GM12873 (cell line): ENCODE data around the gene PSRC1.

Source experiments
- TF ChIP-seq, protein P1 (sequence below): IDR thresholded peaks from 2 replicates; pipeline ENCODE4 v1.5.1; 2012; ENCODE audit warnings: low read depth, mild to moderate bottlenecking, moderate library complexity, low read length, control low read depth; ENCODE audit not compliant: insufficient read depth; ENCODE audit errors: missing control alignments

PSRC1 gene

DNA sequence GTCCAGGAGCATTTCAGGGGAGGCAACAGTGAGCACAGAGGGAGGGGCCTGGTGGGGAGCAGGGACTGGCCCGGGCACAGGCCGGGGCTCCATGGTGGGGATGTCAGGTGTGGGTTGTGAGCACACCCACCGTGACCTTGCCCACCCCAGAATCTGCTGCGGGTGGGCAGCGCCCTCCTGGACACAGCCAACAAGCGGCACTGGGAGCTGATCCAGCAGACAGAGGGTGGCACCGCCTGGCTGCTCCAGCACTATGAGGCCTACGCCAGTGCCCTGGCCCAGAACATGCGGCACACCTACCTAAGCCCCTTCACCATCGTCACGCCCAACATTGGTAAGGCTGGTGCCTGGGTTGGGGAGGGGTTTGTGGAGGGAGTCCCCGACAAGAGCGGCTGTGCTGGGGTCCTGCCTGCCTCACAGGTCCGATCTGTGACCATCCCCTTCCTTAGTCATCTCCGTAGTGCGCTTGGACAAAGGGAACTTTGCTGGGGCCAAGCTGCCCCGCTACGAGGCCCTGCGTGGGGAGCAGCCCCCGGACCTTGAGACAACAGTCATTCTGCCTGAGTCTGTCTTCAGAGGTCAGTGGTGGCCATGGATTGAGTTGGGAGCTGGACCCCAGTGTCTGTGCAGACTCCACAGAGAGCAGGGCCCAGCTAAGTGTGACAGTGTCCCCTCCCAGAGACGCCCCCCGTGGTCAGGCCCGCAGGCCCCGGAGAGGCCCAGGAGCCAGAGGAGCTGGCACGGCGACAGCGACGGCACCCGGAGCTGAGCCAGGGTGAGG, 14.3 kb downstream of the PSRC1 start:
- TF ChIP-seq, protein P1, sequence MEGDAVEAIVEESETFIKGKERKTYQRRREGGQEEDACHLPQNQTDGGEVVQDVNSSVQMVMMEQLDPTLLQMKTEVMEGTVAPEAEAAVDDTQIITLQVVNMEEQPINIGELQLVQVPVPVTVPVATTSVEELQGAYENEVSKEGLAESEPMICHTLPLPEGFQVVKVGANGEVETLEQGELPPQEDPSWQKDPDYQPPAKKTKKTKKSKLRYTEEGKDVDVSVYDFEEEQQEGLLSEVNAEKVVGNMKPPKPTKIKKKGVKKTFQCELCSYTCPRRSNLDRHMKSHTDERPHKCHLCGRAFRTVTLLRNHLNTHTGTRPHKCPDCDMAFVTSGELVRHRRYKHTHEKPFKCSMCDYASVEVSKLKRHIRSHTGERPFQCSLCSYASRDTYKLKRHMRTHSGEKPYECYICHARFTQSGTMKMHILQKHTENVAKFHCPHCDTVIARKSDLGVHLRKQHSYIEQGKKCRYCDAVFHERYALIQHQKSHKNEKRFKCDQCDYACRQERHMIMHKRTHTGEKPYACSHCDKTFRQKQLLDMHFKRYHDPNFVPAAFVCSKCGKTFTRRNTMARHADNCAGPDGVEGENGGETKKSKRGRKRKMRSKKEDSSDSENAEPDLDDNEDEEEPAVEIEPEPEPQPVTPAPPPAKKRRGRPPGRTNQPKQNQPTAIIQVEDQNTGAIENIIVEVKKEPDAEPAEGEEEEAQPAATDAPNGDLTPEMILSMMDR = no peak

DNA sequence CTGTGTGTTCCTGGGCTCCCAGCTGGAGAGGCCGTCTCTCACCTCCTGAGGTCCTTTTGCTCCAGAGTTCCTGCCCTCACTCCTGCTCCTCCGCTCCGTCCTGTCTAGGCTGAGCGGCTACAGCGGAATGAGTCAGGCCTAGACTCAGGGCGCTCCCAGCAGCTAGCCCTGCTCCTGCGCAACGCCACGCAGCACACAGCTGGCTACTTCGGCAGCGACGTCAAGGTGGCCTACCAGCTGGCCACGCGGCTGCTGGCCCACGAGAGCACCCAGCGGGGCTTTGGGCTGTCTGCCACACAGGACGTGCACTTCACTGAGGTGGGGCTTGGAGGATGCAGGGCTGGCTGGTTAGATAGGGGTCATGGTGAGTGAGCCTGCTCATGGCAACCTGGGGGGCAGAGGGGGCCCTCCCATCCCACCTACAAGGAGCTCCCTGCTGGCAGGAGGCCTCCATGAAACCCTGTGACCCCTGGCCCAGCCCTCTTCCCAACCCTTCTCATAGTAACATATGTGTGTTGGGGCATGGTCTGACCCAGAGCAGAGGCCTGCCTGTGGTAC, 15.1 kb downstream of the PSRC1 start:
- TF ChIP-seq, protein P1 = no peak

DNA sequence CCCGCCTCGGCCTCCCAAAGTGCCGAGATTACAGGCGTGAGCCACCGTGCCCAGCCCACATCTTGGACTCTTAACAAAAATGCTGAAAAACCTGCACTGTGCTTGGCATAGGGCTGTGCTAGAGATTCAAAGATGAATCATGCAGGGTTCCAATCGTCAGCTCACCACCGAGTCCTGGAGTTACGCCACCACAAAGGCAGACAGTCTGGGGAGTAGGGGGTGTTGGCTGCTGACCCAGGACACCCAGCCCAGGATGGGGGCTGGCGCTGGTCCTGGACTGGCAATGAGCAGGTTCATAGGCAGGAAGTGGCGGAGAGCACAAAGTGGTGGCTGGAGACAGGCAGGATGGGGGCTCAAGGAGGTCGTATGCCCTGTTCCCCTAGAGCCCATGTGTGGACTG, 16.0 kb downstream of the PSRC1 start:
- TF ChIP-seq, protein P1 = no peak

DNA sequence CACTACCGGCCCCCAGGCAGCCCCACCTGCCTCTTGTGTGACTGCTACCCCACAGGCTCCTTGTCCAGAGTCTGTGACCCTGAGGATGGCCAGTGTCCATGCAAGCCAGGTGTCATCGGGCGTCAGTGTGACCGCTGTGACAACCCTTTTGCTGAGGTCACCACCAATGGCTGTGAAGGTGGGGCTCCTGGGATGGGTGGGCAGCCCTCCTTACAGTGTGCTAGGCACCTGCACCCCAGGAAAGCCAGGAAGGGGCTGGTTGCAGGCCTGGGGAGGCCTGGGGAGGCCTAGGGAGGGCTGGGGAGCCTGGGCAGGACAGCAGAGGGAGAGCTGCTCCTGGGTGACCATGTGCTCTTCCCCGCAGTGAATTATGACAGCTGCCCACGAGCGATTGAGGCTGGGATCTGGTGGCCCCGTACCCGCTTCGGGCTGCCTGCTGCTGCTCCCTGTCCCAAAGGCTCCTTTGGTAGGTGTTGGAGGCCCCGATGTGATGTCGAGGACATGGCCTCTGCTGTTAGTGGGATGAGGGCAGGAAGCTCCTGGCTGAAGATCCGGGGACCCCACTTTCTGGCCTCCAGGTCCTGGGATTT, 17.1 kb downstream of the PSRC1 start:
- TF ChIP-seq, protein P1 = no peak

DNA sequence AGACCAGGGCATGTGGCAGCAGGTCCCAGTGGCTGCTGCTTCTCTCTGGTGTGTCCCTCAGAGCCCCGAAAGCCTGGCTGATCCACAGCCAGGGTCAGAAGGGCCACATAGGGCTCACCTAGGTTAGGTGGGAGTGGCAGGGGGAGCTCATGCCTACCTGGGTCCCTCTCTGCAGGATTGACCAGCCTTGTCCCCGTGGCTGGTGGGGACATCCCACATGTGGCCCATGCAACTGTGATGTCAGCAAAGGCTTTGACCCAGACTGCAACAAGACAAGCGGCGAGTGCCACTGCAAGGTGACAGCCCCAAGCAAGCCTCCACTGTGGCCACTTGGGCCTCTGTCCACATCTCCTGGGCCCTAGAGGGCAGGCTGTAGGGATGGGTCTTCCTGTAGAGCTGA, 17.9 kb downstream of the PSRC1 start:
- TF ChIP-seq, protein P1 = no peak

DNA sequence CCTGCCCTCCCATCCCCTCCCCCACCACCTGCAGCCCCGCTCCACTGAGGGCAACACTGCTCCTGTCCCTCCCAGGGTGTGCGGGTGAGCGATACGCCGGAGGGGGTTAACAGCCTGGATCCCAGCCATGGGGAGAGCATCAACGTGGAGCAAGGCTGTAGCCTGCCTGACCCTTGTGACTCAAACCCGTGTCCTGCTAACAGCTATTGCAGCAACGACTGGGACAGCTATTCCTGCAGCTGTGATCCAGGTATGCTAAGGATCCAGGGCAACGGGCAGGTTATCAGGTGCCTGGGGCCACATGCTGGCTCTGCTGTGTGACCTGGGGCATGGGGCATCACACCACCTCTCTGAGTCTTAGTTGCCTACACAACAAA, 18.6 kb downstream of the PSRC1 start:
- TF ChIP-seq, protein P1 = no peak

DNA sequence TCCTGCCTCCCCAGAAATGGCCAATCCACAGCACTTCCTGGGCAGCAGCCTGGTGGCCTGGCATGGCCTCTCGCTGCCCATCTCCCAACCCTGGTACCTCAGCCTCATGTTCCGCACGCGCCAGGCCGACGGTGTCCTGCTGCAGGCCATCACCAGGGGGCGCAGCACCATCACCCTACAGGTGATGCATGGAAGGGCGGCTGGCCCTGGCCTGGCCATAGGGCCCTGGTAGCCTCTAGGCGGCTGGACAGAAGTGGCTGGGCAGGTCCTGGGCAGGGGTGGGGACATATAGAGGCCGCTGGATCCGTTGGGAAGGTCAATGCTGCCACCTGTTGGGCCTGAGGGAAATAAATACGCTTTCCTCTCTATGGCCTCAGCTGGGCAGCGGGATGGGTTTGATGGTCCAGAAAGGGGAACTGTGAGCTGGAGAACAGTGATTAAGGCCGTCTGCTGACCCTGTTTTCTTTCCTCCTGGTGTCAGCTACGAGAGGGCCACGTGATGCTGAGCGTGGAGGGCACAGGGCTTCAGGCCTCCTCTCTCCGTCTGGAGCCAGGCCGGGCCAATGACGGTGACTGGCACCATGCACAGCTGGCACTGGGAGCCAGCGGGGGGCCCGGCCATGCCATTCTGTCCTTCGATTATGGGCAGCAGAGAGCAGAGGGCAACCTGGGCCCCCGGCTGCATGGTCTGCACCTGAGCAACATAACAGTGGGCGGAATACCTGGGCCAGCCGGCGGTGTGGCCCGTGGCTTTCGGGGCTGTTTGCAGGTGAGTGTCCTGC, 19.2 kb downstream of the PSRC1 start:
- TF ChIP-seq, protein P1 = peak; percentile 99
